Glutamatergic neuron (in vitro differentiated cells): ENCODE measurements around the gene PARP12. TPM values are rescaled to one million over a fixed set of nuclear protein-coding genes. Genes with fewer than 3 reads are reported as not detected.

Experiments
- DNase-seq: peaks from one replicate; pipeline ENCODE4 v3.0.0; 2022
- H3K27ac Mint-ChIP-seq: one replicate; pipeline ENCODE4 v1.8.0; 2020; ENCODE audit warnings: mild to moderate bottlenecking, mixed read lengths, inconsistent platforms; ENCODE audit not compliant: unreplicated experiment
- H3K27me3 Mint-ChIP-seq: one replicate; pipeline ENCODE4 v1.8.0; 2020; ENCODE audit warnings: mild to moderate bottlenecking, moderate library complexity, mixed read lengths, inconsistent platforms; ENCODE audit not compliant: unreplicated experiment
- H3K36me3 Mint-ChIP-seq: one replicate; pipeline ENCODE4 v1.8.0; 2020; ENCODE audit warnings: mild to moderate bottlenecking, mixed read lengths, inconsistent platforms; ENCODE audit not compliant: unreplicated experiment
- H3K4me1 Mint-ChIP-seq: one replicate; pipeline ENCODE4 v1.8.0; 2020; ENCODE audit warnings: mild to moderate bottlenecking, low read depth, mixed read lengths, inconsistent platforms; ENCODE audit not compliant: unreplicated experiment
- H3K4me3 Mint-ChIP-seq: one replicate; pipeline ENCODE4 v1.8.0; 2020; ENCODE audit warnings: mild to moderate bottlenecking, mixed read lengths, inconsistent platforms; ENCODE audit not compliant: unreplicated experiment
- H3K9me3 Mint-ChIP-seq: one replicate; pipeline ENCODE4 v1.8.0; 2020; ENCODE audit warnings: mild to moderate bottlenecking, moderate library complexity, mixed read lengths, inconsistent platforms; ENCODE audit not compliant: unreplicated experiment
- total RNA-seq: library from RNA; stranded (reverse); fragmentation: NEBNext Ultra II Directional; extraction: Animal tissue kit (Norgen Biotek cat#: 25700); gene quantifications from one replicate; pipeline ENCODE4 v1.2.1, GENCODE V29; 2021; ENCODE audit not compliant: unreplicated experiment
- TF ChIP-seq, protein P1 (sequence below): fragments of 200-600 bp; sonication (generic); IDR thresholded peaks from one replicate; pipeline ENCODE4 v1.5.0; 2021; ENCODE audit not compliant: partially characterized antibody, unreplicated experiment

Gene PARP12
- total RNA-seq, 1 donor from 2014 or later: 0.15 TPM

DNA sequence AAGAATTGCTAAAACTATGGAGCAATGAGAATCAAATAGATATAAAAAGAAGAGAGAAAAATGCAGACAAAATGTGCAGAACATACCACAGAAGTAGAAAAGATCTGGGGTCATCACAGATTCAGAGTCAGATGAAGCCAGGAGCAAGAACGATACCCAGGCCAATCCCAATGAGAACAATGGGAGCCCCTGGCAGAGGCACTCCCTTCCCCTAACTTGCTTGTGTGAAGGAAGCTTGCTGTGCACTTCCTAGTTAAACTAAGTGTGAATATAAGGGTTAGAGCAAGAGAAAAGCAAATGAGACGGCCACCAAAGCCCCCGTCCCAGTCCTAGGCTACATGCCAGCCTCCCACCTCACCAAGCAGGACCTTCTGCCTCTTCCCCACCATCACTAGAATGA, 12.7 kb downstream of the PARP12 start:
- Mint-ChIP-seq H3K27ac (no peak overlapping the region), H3K27me3 (peaks cover 2% of the 10 kb centered on the region), H3K9me3 (no peaks in the 10 kb centered on the region), H3K4me3 (no peak overlapping the region), H3K36me3 (no peaks in the 10 kb centered on the region), H3K4me1 (no peaks in the 10 kb centered on the region)
- TF ChIP-seq, protein P1, sequence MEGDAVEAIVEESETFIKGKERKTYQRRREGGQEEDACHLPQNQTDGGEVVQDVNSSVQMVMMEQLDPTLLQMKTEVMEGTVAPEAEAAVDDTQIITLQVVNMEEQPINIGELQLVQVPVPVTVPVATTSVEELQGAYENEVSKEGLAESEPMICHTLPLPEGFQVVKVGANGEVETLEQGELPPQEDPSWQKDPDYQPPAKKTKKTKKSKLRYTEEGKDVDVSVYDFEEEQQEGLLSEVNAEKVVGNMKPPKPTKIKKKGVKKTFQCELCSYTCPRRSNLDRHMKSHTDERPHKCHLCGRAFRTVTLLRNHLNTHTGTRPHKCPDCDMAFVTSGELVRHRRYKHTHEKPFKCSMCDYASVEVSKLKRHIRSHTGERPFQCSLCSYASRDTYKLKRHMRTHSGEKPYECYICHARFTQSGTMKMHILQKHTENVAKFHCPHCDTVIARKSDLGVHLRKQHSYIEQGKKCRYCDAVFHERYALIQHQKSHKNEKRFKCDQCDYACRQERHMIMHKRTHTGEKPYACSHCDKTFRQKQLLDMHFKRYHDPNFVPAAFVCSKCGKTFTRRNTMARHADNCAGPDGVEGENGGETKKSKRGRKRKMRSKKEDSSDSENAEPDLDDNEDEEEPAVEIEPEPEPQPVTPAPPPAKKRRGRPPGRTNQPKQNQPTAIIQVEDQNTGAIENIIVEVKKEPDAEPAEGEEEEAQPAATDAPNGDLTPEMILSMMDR: no peak
- DNase-seq: no peak

DNA sequence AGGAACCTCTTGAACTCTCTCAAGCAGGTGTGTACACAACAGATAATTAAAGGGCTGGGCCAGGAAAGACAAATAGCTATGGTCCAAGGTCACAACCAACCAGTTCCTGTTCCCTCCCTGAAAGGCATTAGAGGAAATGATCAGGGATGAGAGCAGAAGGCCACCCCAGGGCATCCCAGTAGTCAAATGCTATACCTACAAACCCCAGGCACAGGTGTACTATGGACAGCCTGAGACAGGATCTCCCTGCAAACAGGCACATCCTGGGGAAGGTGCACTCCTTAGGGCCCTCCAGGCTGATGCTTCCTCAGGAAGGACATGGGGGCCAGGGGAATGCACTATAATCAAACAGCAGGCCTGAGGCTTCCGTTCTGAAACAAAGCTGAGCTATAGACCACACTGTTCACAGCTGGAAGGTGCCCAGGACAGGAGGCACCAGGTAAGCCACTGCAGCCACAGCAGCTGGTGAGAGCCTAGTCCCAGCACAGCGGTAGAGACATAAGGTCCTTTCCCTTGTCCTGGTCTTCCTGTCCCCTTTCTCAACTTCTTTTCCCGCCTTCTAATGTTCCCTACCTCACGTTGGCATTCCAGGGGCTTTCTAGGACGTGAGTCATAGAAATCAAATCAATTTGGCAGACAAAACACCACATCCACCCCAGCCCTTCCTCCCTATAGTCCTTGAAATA, 13.3 kb downstream of the PARP12 start:
- no peaks in the 10 kb centered on the region for H3K4me1 Mint-ChIP-seq
- no peak for DNase-seq
- no peaks in the 10 kb centered on the region for H3K36me3 Mint-ChIP-seq
- TF ChIP-seq, protein P1: no peak
- H3K27ac Mint-ChIP-seq: no peak overlapping the region
- H3K9me3 Mint-ChIP-seq: no peaks in the 10 kb centered on the region
- H3K27me3 Mint-ChIP-seq: peaks cover 2% of the 10 kb centered on the region
- no peak overlapping the region for H3K4me3 Mint-ChIP-seq

DNA sequence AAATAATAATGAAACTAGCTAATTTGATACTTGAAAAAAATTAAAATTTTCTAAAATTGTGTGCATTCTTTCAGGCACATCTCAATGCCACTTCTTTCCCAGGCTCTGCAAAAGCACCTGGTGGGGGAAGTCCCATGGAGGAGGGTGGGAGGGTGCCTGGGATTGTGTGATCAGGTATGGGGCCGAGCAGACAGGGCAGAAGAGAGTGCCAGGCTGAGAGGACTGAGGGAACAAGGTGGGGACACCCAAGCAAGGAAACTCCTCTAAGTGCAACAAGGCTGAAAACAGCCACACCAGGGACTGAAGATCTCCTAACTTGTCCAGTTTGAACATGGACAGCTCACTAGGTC, 13.8 kb downstream of the PARP12 start:
- H3K9me3 Mint-ChIP-seq: no peaks in the 10 kb centered on the region
- DNase-seq: no peak
- no peaks in the 10 kb centered on the region for H3K4me1 Mint-ChIP-seq
- no peaks in the 10 kb centered on the region for H3K36me3 Mint-ChIP-seq
- H3K27me3 Mint-ChIP-seq: peaks cover 2% of the 10 kb centered on the region
- TF ChIP-seq, protein P1: no peak
- H3K4me3 Mint-ChIP-seq: no peak overlapping the region
- H3K27ac Mint-ChIP-seq: no peak overlapping the region

DNA sequence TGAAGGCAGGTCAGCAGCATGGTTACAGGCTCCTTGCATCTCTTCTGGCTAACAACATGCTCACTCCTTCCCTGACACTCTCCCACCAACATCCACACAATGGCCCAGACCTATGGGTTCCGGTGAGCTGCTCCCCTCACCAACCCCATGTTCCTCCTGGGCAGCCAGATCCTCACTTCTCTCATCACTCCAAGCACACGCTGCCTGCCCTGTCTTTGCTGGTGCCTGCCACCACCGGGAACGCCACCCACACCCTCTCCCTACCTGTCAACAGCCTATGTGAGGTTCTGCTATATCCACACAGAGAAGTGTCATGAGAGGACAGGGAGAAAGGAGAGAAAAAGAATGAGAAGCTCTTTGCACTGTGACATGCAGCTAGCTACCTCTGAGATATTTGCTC, 14.6 kb downstream of the PARP12 start:
- Mint-ChIP-seq H3K4me3 (no peak overlapping the region), H3K27me3 (peaks cover 2% of the 10 kb centered on the region), H3K9me3 (no peaks in the 10 kb centered on the region), H3K4me1 (no peaks in the 10 kb centered on the region), H3K36me3 (no peaks in the 10 kb centered on the region), H3K27ac (no peak overlapping the region)
- TF ChIP-seq, protein P1: no peak
- DNase-seq: no peak

DNA sequence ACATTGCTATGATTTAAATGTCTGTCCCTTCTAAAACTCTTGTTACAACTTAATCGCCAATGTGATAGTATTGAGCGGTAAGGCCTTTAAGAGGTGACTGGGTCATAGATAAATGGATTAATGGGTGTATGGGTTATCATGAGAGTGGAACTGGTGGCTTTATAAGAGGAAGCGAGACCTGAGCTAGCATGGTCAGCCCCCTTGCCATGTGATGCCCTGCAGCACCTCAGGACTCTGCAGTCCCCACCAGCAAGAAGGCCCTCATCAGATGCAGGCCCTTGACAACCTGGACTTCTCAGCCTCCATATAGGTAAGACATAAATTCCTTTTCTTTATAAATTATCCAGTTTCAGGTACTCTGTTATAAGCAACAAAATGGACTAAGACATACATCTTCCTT, 15.6 kb downstream of the PARP12 start:
- Mint-ChIP-seq H3K36me3 (no peaks in the 10 kb centered on the region), H3K27ac (no peak overlapping the region), H3K4me1 (no peaks in the 10 kb centered on the region), H3K9me3 (no peaks in the 10 kb centered on the region), H3K4me3 (no peak overlapping the region), H3K27me3 (peaks cover 2% of the 10 kb centered on the region)
- no peak for DNase-seq
- TF ChIP-seq, protein P1: no peak
